SK-N-MC (cell line): ENCODE results near the gene WNT8A.

Experiments
- EZH2 ChIP-seq: fragments of 200-600 bp; sonication (generic); IDR thresholded peaks from one replicate; pipeline ENCODE4 v1.6.1; 2017; ENCODE audit warnings: antibody characterized with exemption
- FOXP2 ChIP-seq: optimal IDR thresholded peaks from 2 replicates; pipeline ENCODE3; 2011; ENCODE audit warnings: mild to moderate bottlenecking, moderate library complexity; ENCODE audit not compliant: insufficient read depth; ENCODE audit errors: extremely low read length, control extremely low read depth
- POLR2AphosphoS5 ChIP-seq: IDR thresholded peaks from 2 replicates; pipeline ENCODE4 v1.6.1; 2012; ENCODE audit warnings: mild to moderate bottlenecking, low read depth, low read length, borderline replicate concordance

DNA sequence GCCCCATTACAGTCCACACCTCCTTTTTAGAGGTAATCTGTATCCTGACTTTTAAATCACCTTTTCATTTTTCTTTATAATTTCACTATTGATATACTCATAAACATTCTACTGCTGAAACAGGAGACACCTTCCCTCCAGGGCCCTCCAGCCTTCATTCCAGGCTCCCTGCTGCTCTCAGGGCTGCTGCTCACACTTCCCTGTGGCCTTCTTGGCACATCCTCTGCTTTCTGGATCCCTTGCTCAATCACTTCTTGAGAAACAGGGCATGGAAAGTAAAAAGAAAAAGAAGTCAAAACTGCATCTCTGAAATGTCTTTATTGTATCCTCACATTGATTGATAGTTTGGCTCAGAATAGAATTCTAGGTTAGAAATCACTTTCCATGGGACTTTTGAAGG is 19.3 kb upstream of the WNT8A start:
- TF ChIP-seq EZH2 = no peak
- no peak for TF ChIP-seq FOXP2
- TF ChIP-seq POLR2AphosphoS5 = no peak
